Skeletal muscle tissue (tissue), 4 donors: ENCODE measurements around the gene JAKMIP2. TPM values are rescaled to one million over a fixed set of nuclear protein-coding genes. Genes with fewer than 3 reads are reported as not detected.
"Not testable (repeated sequence)": the region's sequence is repeated elsewhere in the genome, so short reads cannot be mapped to it uniquely, and the experiment has no call there.

Source experiments
- H3K27ac ChIP-seq: one replicate; pipeline ENCODE4 v1.7.0; 2013; ENCODE audit warnings: mild to moderate bottlenecking, low read depth, low read length, inconsistent platforms
- H3K27me3 ChIP-seq, 3 donors: one replicate each; pipeline ENCODE4 v1.7.0; 2013; ENCODE audit warnings: low read length in 3 of 3; ENCODE audit not compliant: control insufficient read depth in 3 of 3, insufficient read depth in 3 of 3
- H3K36me3 ChIP-seq, 3 donors: one replicate each; pipeline ENCODE4 v1.7.0; 2013; ENCODE audit warnings: low read length in 3 of 3; ENCODE audit not compliant: control insufficient read depth in 3 of 3, insufficient read depth in 3 of 3
- H3K4me1 ChIP-seq, 3 donors: one replicate each; pipeline ENCODE4 v1.7.0; 2013; ENCODE audit warnings: low read length in 3 of 3, mild to moderate bottlenecking in 3 of 3; ENCODE audit not compliant: control insufficient read depth in 3 of 3, insufficient read depth in 3 of 3
- H3K4me3 ChIP-seq, 3 donors: one replicate each; pipeline ENCODE4 v1.7.0; 2013; ENCODE audit warnings: low read length in 3 of 3
- H3K9ac ChIP-seq, 3 donors: one replicate each; pipeline ENCODE4 v1.7.0; 2013; ENCODE audit warnings: low read length in 3 of 3, mild to moderate bottlenecking in 3 of 3, moderate library complexity in 2 of 3, low read depth in 1 of 3
- H3K9me3 ChIP-seq, 3 donors: one replicate each; pipeline ENCODE4 v1.7.0; 2013; ENCODE audit warnings: low read length in 3 of 3; ENCODE audit not compliant: control insufficient read depth in 3 of 3
- total RNA-seq: library from RNA; depleted of rRNA; stranded (reverse); fragments of >200 nt; gene quantifications from one replicate; pipeline ENCODE4 v1.2.3, GENCODE V29; 2014
- donor health status: Osteomylitis.

JAKMIP2 gene
- total RNA-seq, 1 donor from 2014 or later = 0.52 TPM

- Histone ChIP-seq H3K4me1 (no peaks in the 10 kb centered on the region), H3K9ac (no peak overlapping the region), H3K27ac (no peak overlapping the region), H3K27me3 (no peaks in the 10 kb centered on the region), H3K9me3 (no peaks in the 10 kb centered on the region), H3K4me3 (no peak overlapping the region), H3K36me3 (no peaks in the 10 kb centered on the region)
These were observed 139.4 kb downstream of the JAKMIP2 start for GRCh38 chr5:147643142-147643541.

DNA sequence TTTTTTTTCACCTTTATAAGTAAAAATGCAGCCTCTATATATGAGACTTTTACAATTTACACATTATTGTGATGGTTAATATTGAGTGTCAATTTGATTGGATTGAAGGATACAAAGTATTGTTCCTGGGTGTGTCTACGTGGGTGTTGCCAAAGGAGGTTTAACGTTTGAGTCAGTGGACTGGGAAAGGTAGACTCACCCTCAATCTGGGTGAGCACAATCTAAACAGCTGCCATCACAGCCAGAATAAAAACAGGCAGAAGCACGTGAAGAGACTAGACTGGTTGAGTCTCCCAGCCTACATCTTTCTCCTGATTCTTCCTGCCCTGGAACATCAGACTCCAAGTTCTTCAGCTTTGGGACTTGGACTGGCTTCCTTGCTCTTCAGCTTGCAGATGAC, 139.9 kb downstream of the JAKMIP2 start:
- Histone ChIP-seq H3K9ac (no peak overlapping the region), H3K4me1 (no peaks in the 10 kb centered on the region), H3K27ac (no peak overlapping the region), H3K36me3 (no peaks in the 10 kb centered on the region), H3K27me3 (no peaks in the 10 kb centered on the region), H3K4me3 (no peak overlapping the region), H3K9me3 (no peaks in the 10 kb centered on the region)

DNA sequence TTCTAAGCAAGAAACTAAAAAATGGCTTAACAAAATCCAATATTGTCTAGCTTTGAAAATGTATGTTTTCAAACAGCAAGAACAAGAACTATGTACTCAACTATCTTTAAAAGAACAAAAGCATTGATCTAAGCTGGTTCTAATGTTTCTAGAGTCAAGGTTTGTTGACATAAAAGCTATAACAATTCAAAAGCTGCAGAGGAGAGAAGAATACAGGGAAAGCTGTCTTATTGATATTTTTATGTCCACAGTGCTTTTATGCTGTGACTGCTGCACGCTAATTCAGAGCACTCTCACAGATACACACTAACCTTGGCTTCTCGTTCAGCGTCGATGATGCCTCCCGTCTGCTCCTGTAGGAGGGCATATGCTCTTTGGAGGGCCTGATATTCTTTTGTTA, 143.2 kb downstream of the JAKMIP2 start:
- Histone ChIP-seq H3K27ac (no peak overlapping the region), H3K4me1 (no peaks in the 10 kb centered on the region), H3K4me3 (no peak overlapping the region)

DNA sequence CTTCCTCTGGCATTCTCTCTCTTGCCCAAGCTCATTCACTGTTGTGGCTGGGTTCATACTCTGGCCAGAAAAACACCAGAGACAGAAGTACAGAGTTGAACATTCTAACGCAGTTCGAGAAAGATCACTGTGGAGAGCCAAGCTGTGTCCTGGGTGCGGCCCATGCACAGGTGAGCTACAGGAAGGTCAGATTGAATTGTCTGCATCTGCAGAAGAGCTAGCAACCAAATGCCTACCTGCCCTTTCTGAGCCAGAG, 145.9 kb downstream of the JAKMIP2 start:
- Histone ChIP-seq H3K9ac (no peak overlapping the region), H3K27ac (no peak overlapping the region), H3K4me1 (no peaks in the 10 kb centered on the region), H3K9me3 (no peaks in the 10 kb centered on the region), H3K27me3 (no peaks in the 10 kb centered on the region), H3K36me3 (no peaks in the 10 kb centered on the region), H3K4me3 (no peak overlapping the region)

More for the DNA sequence above, 143.2 kb downstream of the JAKMIP2 start:
- H3K36me3 ChIP-seq = no peaks in the 10 kb centered on the region
- no peak overlapping the region for H3K9ac ChIP-seq
- no peaks in the 10 kb centered on the region for H3K27me3 ChIP-seq
- no peaks in the 10 kb centered on the region for H3K9me3 ChIP-seq

DNA sequence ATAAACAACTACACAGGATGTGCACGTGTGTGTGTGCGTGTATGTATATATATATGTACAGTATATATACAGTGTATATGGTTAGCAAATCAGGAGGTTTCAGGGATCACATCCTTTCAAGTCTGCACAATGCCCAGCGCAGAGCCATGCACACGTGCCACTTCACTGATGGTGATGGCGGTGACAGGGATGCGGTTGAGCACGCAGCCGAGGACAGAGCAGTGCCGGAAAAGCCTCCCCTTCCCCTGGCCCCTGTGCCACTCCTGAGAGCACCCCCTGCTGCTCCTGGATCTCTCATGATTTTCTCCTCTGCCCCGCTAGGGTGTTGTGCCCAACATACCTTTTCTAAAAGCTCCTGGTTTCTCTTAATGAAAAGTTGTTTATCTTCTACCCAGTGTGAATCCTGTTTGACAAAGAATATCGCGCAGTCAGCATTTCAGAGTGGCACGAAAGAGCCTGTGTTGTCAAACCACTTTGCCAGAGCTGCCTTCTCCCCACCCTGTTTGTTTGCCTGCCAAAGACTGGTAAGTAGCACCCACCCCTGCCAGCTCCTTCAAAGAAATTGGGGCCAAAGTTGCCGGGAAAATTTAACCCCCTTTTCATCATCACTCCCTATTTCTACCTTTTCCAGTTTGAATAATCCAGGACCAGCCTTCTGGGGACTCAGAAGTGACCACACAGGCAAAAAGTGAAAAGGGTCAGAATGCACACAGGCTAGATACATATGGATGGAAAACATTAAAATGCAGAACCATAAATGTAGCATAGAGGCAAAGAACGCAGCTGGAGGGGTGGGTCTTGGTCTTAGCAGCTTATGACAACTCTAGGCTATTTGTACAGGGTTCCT, 146.4 kb downstream of the JAKMIP2 start:
- H3K36me3 ChIP-seq = no peaks in the 10 kb centered on the region
- no peak overlapping the region for H3K9ac ChIP-seq
- no peak overlapping the region for H3K27ac ChIP-seq
- H3K27me3 ChIP-seq = no peaks in the 10 kb centered on the region
- H3K4me3 ChIP-seq = no peak overlapping the region
- H3K9me3 ChIP-seq = no peaks in the 10 kb centered on the region
- no peaks in the 10 kb centered on the region for H3K4me1 ChIP-seq

DNA sequence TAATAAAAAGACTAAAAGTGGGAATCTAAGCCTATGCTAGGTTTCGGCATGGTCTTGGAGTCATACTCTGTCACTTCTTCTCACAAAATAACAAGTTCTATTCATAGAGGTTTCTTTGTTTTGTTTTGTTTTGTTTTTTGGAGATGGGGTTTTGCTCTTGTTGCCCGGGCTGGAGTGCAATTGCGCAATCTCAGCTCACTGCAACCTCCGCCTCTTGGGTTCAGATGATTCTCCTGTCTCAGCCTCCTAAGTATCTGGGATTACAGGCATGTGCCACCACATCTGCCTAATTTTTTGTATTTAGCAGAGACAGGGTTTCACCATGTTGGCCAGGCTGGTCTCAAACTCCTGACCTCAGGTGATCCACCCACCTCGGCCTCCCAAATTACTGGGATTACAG, 147.1 kb downstream of the JAKMIP2 start:
- H3K36me3 ChIP-seq, H3K9ac ChIP-seq, H3K4me3 ChIP-seq, H3K4me1 ChIP-seq, H3K27ac ChIP-seq, H3K9me3 ChIP-seq, H3K27me3 ChIP-seq: not testable (repeated sequence)

DNA sequence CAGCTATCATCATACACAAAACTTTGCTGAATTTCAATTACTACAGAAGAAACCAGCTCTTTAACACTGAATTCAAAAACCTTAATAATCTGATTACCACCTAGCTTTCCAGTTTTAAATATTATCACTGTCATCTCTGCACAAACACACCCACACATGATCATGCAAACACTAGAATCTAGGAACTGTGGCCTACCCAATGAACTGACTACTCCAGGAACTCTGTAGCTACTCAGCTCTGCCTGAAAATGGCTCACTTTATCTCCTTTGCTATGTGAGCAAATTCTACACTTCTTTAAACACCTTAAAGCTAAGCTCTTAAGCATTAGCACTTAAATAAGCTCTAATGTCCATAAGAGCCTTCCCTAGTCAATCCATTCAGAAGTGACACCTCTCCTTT, 149.4 kb downstream of the JAKMIP2 start:
- no peaks in the 10 kb centered on the region for H3K9me3 ChIP-seq
- H3K4me1 ChIP-seq = no peaks in the 10 kb centered on the region
- H3K9ac ChIP-seq = no peak overlapping the region
- no peaks in the 10 kb centered on the region for H3K27me3 ChIP-seq
- no peak overlapping the region for H3K4me3 ChIP-seq
- no peaks in the 10 kb centered on the region for H3K36me3 ChIP-seq
- no peak overlapping the region for H3K27ac ChIP-seq

DNA sequence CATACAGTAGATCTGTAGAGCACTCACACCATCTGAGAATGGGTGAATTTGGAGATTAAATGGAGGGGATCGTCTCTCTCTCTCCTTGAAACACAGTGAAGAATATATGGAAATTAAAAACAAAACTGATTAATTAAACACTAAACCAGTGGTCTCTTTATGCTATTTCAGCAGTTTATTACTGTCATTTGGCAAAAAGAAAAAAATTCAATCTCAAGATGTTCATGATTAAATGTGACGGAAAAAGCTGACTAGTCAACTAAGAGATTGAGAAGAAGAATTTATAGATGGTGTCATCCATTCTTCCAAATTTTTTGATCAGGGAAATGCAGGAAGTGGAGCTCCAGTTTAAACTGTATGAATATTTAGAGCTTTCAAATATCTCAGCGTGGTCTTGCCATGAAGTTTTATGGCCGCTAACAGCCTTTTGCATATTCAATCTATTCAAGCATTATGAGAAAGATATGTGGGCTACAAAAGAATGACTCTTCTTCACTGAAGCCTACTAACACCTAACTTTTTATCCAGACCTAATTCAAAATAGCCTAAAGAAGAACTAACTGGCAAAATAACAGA, 151.0 kb downstream of the JAKMIP2 start:
- no peaks in the 10 kb centered on the region for H3K9me3 ChIP-seq
- H3K4me1 ChIP-seq = no peaks in the 10 kb centered on the region

DNA sequence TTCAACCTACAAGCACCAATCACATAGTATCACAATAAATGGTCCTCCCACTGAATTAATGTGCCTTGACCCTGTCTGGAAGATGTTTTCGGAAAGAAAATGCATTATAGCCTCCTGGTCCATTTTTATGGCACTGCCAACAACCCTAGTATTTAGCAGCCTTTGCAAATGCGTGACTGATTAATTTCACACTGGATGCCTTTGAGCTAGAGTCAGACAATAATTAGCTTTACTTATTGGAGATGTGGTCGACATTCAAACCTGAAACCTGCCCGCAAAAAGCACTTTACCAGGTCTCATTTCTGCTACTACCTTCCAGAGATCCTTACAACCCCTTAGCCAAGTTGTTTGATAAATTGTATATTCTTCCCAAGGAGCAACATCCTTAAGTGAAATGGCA, 153.3 kb downstream of the JAKMIP2 start:
- Histone ChIP-seq H3K4me1 (no peaks in the 10 kb centered on the region), H3K4me3 (no peak overlapping the region), H3K27ac (no peak overlapping the region), H3K9ac (no peak overlapping the region), H3K36me3 (no peaks in the 10 kb centered on the region), H3K27me3 (no peaks in the 10 kb centered on the region), H3K9me3 (no peaks in the 10 kb centered on the region)

More for the DNA sequence above, 151.0 kb downstream of the JAKMIP2 start:
- no peak overlapping the region for H3K9ac ChIP-seq
- H3K27me3 ChIP-seq = no peaks in the 10 kb centered on the region
- H3K36me3 ChIP-seq = no peaks in the 10 kb centered on the region
- no peak overlapping the region for H3K27ac ChIP-seq
- H3K4me3 ChIP-seq = no peak overlapping the region

GRCh38 chr5:147628058-147628895, 154.3 kb downstream of the JAKMIP2 start:
- no peaks in the 10 kb centered on the region for H3K27me3 ChIP-seq
- no peak overlapping the region for H3K4me3 ChIP-seq
- no peak overlapping the region for H3K9ac ChIP-seq
- no peak overlapping the region for H3K27ac ChIP-seq
- H3K4me1 ChIP-seq = no peaks in the 10 kb centered on the region
- H3K36me3 ChIP-seq = no peaks in the 10 kb centered on the region
- H3K9me3 ChIP-seq = no peaks in the 10 kb centered on the region
